ENCODE results near the gene ABCC10.

GRCh38 chr6:43495409-43495941 lies 68.1 kb downstream of the ABCC10 start:
- no peak for TF ChIP-seq GATA3 (IDR thresholded peaks at IDR 0.05; ENCODE audit: low read depth, low read length)
- TF ChIP-seq GATA2 (IDR thresholded peaks at IDR 0.05; ENCODE audit: low read depth, low read length), result no peak

Measured in SH-SY5Y (cell line).